HS-5 (cell line): Measurements from ENCODE around the gene BTK.

Experiments used
- DNase-seq: peaks from one replicate; pipeline ENCODE4 v3.0.0-alpha.2; 2012; ENCODE audit warnings: low read depth

Gene BTK

DNA sequence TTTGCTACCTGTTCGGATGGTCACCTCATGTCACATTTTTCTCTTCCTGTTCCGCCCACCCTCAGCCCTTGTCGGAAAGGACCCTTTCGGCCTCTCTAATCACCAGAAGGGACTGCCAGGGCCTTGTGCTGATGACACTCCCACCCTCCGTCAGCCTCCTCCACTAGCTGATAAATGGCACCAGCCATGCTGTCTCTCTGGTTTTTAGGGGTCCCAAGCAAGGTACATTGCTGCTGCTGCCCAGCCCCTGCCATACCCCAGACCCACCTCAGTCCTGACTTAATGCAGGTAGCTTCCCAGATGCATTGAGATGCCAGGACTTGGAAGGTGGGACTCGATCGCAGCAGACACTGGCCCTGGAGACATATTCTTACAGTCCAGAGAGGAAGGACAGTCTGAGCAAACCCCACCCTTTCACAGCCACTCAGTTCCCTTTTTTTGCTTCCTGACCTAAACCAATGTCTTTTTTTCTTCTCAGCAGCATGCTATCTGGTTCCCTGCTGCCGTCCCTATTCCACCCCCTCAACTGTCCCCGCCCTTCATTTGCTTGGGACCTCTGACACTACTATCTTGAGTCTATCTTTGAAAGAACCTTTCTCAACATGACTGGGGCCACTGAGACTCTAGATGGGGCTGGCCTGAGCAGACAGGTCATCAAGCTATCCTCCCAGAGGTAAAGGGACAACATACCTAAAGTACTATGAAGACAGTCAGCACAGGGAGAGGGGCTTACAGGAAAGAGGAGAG, at the start of gene BTK:
Gene BTK (minus strand): TSS at position 397 of the 747 bp plus-strand sequence. CDS start 10,907 bp downstream, outside the sequence.
- DNase-seq: no peak

DNA sequence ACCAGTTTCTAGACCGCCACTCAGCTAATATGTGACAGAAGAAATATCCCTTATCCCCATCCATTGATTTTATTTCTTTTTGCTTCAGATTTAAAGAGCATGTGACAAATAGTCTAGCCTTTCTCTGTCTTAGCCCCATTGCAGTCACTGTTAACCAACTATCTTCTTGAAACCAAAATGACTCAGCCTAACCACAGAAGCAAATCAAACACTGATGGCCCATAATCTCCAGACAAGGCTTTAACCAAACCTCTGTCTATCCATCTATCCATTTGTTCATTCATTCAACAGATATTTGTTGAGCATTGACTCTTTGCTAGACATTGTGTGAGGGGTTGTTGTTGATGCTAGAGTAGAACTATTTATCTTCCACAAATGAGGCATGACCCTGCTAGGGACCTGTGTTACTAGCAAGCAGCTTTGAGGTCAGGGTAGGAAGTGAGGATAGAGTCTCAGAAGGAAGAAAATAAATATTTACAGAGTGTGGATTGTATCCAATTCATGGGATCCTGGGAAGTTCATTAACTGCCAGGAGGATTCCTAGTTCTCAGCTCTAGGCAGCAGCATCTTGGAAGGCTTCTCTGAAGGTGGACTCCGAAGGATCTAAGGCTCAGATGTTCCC, 44.6 kb upstream of the BTK start:
- DNase-seq: no peak

DNA sequence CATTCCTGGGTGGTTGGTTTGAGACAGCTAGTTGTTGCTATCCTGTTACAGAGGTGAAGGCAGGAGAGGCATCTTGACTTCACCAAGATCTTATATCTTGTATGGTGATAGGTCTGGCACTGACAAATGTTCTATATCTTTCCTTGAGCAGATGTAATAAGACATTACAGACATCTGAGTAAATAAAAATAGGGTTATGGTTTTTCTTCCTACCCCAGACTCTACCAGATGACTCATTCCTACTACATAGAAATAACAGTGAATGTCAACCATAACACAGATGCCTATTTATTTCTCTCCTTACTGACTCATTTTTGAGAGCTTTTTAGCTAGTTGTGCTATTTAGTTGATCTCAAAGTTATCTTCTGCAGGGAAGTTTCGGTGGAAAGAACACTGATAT, 43.9 kb upstream of the BTK start:
- no peak for DNase-seq

DNA sequence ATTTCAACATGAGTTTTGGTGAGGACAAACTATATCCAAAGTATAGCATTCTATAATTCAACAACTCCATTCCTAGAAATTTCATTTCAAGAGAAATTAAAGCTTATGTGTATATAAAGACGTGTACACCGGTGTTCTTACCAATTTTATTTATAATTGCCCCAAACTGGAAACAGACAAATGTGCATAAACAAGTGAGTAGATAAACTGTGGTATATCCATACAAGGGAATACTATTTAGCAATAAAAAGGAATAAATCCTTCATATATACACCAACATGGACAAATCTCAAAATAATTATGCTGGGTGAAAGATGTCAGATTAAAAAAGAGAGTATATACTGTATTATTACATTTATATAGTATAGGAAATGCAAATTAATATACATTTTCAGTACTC, 42.0 kb upstream of the BTK start:
- no peak for DNase-seq

DNA sequence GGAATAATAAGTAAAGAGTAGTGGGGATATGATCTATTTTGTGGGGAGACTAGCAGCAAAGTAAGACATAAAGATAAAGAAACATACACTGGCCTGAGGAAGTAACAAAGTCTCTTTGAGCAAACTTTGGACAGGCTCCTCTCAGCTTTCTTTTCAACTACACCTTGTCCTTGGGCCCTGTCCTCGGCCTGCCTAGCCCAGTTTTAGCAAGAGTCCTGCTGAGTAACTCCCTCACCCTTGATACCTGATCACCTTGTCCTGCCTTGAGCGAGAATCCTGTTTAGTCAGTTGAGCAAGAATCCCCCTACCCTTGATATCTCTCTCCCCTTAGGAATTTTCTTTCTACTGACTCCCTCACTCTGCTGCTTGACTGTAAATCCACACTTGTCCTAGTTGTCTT, 33.5 kb upstream of the BTK start:
- no peak for DNase-seq

DNA sequence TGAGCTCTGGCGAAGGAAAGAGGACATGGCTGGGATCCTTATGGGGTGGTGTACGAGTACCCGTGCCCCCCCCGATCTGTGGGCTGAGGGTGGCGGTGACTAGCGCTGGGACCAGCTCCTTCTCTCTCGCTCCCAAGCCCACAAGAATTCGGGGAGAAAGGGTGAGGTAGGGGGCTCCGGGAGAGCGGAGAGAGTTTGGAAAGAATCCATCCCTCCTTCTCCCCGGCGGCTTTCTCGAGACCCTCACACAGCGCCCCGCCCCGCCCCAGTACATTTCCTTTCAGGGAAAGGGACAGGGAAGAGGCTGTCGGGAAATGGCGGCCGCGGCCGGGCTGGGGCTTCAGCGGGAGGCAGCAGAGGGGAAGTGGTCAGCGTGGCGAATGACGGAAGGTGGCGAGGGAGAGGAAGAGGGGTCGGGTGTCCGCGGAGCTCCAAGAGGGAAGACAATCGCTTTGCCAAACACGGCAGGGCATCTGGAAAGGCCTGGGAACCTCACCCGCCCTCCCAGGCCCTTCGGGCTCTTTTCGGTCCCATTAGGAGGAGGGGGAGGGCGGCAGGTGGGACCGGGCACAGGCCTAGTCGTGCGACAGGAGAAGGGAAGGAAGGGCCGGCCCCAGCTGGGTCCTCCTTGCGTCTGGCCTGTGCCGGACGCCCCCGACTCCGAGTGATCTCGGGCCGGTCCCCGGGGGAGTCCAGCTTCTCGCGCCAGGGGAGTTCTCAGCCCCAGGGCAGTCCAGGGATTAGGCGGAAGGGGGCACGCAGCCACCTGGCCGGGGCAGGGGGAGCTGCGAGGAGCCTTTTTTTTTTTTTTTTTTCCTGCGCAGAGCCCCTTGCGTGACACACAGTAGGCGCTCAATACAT, 32.2 kb upstream of the BTK start:
- no peak for DNase-seq

DNA sequence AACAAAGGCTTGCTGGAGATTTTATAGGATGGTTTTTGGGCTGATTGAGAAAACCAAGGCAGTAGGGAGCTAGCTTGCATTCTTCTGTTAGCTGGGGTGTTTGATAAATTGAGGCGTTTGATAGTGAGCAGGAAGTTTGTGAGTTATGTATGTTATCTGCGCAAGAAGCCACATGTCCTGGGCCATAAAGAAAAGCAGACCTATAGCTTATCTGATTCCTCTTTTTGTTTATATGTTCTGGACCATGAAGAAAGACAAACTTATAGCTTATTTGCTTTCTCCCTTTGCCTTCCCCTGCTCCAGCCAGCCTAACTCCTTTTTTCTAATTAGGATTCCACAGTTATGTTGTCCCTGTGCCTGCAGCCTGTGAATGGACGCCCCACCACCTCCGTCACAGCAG, 31.2 kb upstream of the BTK start:
- no peak for DNase-seq

DNA sequence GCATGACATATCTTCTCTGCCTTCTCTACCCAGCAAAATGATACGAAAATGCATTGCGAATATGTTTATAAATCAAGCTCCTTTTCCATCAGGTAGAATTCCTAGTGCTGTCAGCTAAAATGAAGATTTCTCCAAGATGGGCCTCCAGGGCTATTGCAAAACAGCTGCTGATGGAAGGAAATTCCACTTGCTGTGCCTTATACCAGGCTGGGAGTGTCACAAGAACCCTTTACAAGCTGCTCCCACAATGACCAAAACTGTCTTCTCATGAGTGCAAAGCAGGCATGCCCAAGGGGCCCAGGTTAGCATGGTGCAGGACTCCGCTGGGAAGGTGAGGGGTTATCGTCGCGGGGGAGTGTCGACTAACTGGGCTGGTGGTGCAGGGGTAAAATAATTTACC, 30.7 kb upstream of the BTK start:
- DNase-seq: no peak

DNA sequence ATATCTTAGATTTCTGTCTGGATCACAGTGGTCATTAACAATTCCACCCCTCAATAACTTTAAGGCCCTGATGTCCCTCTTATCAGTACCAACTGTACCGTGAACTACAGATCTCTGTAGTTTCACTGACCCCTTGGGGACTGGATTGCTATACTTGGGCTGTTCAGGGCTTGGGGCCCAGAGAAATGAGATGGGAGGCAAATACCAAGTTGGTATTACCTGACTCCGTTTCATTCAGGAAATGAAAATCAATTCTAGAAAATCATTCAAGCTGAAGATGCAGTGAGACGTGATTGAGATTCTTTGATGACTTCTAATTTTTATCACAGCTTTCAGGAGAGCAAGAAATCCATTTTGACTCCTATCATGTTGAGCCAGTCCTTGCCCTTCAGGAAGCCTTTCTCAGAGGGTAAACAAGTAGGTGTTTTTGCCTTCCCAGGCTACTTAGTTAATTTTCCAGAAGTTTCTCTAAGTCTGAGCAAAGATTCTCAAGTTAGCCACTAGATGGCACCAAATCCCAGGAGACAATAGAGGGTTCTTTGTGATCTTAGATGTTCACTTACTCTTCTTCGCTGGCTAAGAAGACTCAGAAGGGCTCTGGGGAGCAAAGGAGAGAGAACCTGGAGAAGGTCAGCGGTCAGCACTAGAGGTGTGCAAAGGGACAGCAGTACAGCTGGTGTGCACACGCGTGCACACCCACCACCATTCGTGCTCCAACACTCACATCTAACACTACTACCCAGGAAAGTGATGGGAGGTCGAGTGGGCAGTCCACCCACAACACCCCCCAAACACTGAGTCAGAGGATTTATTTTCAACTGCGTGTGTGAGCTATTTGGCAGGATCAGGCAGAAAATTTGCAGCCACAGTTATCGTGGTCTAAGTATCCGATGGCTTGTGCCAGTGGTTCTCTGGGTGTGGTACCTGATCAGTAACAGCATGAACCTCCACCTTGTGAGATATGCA, 29.5 kb upstream of the BTK start:
- no peak for DNase-seq

DNA sequence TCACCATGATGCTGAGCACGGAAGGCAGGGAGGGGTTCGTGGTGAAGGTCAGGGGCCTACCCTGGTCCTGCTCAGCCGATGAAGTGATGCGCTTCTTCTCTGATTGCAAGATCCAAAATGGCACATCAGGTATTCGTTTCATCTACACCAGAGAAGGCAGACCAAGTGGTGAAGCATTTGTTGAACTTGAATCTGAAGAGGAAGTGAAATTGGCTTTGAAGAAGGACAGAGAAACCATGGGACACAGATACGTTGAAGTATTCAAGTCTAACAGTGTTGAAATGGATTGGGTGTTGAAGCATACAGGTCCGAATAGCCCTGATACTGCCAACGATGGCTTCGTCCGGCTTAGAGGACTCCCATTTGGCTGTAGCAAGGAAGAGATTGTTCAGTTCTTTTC, 26.0 kb upstream of the BTK start:
- no peak for DNase-seq

DNA sequence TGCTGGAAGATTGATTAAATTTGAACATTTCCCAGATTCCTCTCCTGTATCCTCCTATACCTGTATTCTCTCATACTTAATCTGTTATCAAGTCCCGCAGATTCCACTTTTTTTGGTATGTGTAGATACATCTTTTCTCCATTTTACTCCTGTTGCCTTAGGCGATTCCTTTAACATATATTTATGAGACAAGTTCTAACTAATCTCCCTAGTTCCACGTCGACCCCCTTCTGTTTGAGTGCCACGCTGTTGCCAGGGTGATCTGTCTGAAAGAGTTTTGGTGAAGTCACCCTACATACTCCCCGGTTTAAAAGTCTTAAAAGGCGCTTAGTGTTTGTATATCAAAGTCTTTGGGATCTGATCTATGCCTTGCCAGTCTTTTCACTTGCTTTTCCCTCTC, 24.5 kb upstream of the BTK start:
- DNase-seq: no peak

DNA sequence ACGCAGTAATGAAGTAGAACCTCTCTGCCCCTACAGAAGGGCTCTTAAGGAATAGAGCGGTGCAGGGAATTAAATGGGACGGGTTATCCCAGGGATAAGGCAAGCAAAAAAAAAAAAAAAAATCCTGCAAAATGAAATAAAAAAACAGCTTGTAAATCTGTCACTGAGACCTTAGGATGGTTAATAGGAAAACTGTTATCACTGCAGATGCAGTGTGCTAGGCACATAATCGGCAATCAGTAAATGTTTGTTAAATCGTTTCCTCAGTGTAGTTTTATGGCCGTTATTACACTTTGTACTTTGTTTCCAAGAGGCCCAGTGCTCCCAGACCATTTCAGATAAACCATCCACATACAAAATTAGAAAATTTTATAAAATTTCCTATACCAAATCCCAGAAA, 23.1 kb upstream of the BTK start:
- DNase-seq: no peak

DNA sequence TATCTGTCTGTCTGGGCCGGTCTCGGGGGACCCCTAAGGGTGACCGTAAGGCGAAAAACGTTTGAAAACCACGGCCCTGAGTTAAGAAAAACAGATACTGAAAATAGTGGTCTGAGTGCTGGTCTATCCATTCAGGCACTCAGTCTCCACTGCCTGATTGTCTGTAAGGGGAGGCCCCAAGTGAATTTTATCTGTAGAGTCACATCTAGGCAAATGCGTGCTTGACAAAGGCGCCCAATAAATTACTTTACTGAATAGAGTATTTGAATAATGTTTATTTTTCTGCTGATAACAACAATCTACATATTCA, 22.5 kb upstream of the BTK start:
- DNase-seq: no peak

DNA sequence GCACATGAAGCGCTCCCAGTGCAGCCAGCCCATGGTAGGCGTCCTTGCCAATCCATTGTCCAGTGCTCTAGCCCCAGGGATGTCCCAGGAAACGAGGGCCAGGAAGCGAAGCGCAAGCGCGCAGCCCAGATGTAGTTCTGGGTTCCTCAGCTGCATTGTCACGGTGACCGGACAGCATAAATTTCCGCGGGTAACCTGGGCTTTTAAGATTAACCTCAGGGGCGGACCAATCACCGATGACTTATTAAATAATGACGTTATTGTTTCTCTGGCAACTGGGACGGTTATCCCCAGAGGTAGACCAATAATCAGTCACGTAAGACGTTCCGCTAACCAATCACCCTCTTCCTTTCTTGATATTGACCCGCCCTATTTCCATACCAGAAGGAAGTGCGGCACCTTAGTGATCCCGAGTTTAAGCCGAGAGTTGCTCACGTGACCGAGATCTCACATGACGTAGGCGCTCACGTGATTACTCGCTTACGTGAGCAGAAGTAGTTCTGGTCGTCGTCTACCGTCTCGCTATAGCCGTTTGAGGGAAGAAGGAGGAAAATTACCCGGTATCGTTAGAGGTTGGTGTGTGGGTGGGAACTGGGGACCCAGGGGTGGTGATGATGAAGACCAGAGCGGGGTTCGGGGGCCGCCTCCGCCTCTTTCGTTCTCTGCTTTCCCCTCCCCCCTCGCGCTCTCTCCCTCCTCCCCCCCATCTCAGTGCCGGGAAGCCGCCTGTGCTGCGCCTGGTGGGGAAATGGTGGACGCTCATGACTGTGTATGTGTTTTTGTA, 21.9 kb upstream of the BTK start, which contains the start of the genes GLA and HNRNPH2:
Gene GLA (minus strand): TSS at position 178 of the 784 bp plus-strand sequence. CDS start 22 bp downstream, at position 156.
Gene HNRNPH2 (plus strand): TSS at position 475 of the 784 bp plus-strand sequence. CDS start 3,767 bp downstream, outside the sequence.
- peak; percentile 92 for DNase-seq

DNA sequence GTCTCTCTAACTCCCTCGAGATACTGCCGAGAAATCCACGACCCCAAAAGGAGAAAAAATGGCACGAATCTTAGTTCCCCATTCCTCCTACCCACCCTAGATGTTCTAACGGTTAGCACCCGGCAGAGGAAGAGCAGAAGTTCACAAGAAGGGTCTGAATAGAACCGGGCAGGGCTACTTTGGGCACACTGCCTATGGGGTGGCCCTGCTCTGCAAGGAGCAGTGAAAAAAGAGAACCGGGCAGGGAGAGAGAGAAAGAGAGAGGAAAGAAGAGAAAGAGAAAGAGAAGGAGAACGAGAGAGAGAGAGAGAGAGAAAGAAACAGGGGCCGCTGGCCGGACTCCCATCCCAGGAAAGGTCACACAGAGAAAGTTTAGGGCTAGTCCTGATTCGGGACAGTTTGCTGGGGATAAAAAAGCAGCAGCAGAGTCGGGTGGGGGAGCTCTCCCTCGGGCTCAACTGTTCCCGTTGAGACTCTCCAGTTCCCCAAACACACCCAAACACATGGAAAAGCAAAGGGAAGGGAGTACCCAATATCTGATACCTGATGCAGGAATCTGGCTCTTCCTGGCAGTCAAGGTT, 21.3 kb upstream of the BTK start:
- no peak for DNase-seq

DNA sequence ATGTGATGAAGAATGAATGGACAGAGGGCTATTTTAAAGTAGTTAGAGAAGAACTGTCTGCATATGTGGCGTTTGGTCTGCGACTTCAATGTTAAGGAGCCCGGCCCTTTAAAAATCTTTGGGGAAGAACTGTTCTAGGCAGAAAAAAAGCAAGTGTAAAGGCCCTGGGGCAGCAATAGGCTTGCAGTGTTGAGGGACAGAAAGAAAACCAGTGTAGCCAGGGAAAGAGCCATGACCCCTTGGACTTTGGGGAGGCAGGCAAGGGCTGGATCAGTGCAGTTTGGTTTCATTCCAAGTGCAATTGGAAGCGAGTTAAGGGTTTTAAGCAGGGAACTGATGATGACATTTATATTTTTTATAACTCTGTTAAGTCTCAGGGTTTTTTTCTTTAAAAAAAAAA, 13.8 kb upstream of the BTK start:
- no peak for DNase-seq

DNA sequence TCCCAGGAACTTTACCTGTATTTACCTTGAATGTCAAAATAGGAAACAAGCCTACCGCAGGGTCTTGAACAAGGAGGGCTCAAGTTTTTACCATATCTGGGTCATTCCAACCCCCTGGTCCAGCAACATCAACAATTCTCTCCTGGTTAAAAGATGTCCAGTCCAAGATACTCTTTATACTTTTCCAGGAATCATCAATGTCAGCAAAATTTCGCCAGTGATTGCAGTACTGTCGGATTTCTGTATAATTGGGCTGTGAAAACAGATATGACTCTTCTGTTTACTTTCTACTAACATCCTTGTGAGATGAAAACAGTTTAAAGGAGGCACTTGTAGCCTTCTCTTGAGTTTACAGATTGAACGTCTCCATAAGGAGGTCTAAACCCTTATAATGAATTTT, 12.7 kb upstream of the BTK start:
- no peak for DNase-seq

DNA sequence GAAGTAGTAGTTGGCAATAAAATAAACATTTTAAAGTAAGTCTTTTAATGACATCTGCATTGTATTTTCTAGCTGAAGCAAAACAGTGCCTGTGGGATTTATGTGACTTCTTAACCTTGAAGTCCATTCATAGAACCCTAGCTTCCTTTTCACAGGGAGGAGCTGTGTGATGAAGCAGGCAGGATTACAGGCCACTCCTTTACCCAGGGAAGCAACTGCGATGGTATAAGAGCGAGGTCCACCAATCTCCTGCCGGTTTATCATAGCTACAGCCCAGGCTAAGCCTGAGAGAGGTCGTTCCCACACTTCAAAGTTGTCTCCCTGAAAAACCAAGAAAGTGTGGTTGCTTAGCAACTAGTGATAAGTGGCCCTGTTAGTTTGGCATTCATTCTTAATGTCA, 11.8 kb upstream of the BTK start:
- DNase-seq: no peak

DNA sequence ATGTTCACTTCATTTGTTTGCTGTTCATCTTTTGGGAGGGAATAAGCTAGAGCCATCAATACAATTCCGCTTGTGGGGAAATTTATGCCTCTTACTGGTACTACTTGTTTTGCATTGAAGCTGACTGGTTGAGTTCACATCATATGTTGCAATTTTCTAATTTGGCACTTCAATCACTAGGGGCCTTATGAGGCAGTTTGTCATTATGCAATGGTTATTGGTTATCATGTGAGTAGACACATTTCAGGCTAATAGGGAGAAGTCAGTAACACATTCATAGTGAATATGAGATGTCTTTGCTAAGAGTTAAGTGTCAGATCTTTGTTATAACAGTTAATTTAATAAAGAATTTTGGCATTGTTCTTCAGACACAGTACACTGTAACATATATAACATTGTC, 9.8 kb upstream of the BTK start:
- no peak for DNase-seq

DNA sequence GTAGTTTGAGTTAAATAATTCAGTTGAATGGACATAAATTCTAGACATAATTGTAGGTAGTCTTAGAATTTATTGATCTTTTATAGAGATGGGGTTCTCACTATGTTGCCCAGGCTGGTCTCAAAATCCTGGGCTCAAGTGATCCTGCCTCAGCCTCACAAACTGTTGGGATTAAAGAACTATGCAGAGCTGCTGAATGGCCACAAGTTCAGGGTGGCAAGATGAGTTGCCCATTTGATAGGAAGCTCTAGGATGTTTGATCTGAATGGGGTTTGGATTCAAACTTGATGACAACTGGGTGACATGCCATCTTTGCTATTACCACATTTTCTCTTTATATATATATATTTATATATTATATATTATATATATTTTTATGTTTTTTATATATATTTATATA, 8.4 kb upstream of the BTK start:
- DNase-seq: no peak
